ENCODE data around the gene ERO1A.

- TF ChIP-seq GATA2 (IDR thresholded peaks at IDR 0.05; ENCODE audit: low read depth, low read length) = no peak
- TF ChIP-seq GATA3 (IDR thresholded peaks at IDR 0.05; ENCODE audit: low read depth, low read length) = no peak
These were observed 34.5 kb downstream of the ERO1A start for GRCh38 chr14:52660832-52661231.

Measured in SH-SY5Y (cell line).